Measurements from ENCODE around the gene HLA-DOA.

GRCh38 chr6:32980488-32981038, 28.8 kb downstream of the HLA-DOA start:
- TF ChIP-seq, protein P1, sequence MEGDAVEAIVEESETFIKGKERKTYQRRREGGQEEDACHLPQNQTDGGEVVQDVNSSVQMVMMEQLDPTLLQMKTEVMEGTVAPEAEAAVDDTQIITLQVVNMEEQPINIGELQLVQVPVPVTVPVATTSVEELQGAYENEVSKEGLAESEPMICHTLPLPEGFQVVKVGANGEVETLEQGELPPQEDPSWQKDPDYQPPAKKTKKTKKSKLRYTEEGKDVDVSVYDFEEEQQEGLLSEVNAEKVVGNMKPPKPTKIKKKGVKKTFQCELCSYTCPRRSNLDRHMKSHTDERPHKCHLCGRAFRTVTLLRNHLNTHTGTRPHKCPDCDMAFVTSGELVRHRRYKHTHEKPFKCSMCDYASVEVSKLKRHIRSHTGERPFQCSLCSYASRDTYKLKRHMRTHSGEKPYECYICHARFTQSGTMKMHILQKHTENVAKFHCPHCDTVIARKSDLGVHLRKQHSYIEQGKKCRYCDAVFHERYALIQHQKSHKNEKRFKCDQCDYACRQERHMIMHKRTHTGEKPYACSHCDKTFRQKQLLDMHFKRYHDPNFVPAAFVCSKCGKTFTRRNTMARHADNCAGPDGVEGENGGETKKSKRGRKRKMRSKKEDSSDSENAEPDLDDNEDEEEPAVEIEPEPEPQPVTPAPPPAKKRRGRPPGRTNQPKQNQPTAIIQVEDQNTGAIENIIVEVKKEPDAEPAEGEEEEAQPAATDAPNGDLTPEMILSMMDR (IDR thresholded peaks at IDR 0.05), result no peak
- TF ChIP-seq EZH2 (IDR thresholded peaks at IDR 0.05; ENCODE audit: borderline replicate concordance, insufficient read depth, low read depth, low read length, poor library complexity, severe bottlenecking), result no peak

Data from B cell (primary cell).